Choroid plexus epithelial cell (primary cell): ENCODE data around the gene TSPAN4.
A peak's percentile ranks its signal among the peaks of the same experiment; 100 is the strongest.

Source experiments
- DNase-seq: peaks from one replicate; pipeline ENCODE4 v3.0.0-alpha.2; 2010; ENCODE audit warnings: low read depth
- H3K4me3 ChIP-seq: 2 replicates; pipeline ENCODE4 v1.5.1; 2011; ENCODE audit warnings: low read depth, mild to moderate bottlenecking, control low read depth, low read length, moderate library complexity
- TF ChIP-seq, protein P1 (sequence below): conservative IDR thresholded peaks from 2 replicates; pipeline ENCODE4 v1.5.1; 2011; ENCODE audit warnings: low read depth, mild to moderate bottlenecking, control low read depth, inconsistent platforms, low read length, moderate library complexity

Gene TSPAN4

DNA sequence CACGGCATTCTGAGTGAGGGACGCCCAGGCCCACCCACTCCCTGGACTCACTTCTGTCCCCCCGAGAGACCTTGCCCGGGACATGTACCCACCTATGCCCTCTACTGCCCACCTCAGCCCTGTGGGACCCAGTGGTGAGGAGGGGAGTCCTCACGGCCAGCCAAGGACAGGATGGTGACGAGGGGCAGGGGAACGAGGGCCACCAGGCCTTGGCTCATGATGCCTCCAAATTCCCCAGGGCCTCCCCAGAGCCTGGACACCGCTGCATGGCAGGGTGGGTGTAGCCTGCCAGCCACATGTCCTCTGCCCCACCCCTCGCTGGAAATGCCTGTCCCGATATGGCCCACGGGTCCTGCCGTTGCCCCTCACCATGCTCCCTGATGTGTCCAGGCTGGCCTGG is 26.1 kb downstream of the TSPAN4 start:
- TF ChIP-seq, protein P1, sequence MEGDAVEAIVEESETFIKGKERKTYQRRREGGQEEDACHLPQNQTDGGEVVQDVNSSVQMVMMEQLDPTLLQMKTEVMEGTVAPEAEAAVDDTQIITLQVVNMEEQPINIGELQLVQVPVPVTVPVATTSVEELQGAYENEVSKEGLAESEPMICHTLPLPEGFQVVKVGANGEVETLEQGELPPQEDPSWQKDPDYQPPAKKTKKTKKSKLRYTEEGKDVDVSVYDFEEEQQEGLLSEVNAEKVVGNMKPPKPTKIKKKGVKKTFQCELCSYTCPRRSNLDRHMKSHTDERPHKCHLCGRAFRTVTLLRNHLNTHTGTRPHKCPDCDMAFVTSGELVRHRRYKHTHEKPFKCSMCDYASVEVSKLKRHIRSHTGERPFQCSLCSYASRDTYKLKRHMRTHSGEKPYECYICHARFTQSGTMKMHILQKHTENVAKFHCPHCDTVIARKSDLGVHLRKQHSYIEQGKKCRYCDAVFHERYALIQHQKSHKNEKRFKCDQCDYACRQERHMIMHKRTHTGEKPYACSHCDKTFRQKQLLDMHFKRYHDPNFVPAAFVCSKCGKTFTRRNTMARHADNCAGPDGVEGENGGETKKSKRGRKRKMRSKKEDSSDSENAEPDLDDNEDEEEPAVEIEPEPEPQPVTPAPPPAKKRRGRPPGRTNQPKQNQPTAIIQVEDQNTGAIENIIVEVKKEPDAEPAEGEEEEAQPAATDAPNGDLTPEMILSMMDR = no peak
- DNase-seq = no peak
- no peak overlapping the region for H3K4me3 ChIP-seq

GRCh38 chr11:869399-870126 is 26.9 kb downstream of the TSPAN4 start:
- DNase-seq = no peak
- TF ChIP-seq, protein P1 = no peak
- no peak overlapping the region for H3K4me3 ChIP-seq

DNA sequence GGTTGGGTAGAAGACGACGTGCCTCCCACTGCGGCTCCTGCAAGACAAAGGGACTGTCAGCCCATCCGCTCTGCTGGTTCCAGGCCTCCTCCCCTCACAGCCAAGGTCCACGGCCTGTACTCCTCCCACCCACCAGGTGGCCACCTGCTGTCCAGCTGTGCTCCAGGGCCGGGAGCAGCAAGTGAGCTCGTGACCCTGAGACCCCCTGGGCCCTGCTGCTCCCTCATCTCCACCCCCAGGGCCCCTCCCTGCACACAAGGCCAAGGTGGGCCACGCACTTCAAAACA is 27.4 kb downstream of the TSPAN4 start:
- no peak overlapping the region for H3K4me3 ChIP-seq
- TF ChIP-seq, protein P1 = peak; percentile 38
- no peak for DNase-seq

DNA sequence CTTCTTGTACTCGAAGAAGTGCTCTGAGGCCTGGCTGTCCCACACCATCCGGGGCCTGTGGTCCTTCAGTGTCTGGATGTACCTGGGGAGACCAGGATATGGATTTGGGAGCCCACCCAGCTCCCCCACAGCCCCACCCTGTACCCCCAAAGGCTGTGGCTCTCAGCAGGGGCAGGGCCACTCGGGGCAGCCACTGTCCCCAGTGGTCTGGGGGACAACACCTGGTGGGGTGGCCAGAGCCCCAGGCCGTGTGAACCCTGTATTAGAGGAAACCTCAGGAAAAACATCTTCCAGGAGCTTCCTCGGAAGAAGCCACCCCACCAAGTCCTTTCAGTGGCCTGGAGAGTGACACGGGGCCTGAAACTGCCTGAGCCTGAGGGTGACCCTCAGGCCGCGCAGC is 27.8 kb downstream of the TSPAN4 start:
- TF ChIP-seq, protein P1 = no peak
- H3K4me3 ChIP-seq = no peak overlapping the region
- no peak for DNase-seq

- TF ChIP-seq, protein P1 = no peak
- no peak overlapping the region for H3K4me3 ChIP-seq
- DNase-seq = no peak
These were observed 28.8 kb downstream of the TSPAN4 start for GRCh38 chr11:871472-871871.

DNA sequence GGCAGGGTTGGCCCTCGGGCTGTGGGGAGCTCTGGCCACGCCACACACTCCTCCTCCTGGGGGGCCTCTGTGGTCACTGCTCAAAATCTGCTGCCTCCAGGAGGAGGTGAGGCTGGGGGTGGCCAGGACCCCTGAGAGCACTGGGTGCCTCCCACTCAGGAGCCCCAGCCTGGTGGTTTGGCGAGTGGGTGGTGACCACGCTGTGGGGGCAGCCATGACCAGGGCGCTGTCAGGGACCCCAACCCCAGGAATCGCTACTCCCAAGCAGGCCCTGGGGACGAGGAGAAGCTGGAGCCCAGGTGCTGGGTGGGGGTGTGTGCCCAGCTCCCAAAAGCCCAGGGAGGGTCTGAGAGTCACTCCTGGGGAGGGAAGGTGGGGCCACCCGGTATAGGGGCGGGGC is 30.1 kb downstream of the TSPAN4 start:
- no peak overlapping the region for H3K4me3 ChIP-seq
- TF ChIP-seq, protein P1 = no peak
- DNase-seq = no peak

DNA sequence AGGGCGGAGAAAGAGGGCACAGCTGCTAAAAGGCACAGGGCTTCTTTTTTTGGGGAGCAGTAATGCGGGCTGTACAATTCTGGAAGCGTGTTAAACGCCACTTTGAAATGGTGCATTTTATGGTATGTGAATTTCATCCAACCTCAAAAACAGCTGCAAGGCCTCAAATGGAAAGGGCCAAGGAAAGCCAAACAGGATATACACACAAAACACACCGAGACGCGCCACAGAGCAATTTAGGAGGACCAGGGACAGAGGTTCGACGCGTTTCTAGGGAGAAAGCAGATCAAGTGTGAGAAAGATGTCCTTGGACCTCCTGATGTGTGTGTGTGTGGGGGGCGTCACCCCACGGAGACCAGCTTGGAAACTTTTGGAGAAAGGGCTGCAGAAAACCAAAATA is 31.1 kb downstream of the TSPAN4 start:
- TF ChIP-seq, protein P1 = no peak
- DNase-seq = no peak
- no peak overlapping the region for H3K4me3 ChIP-seq
